ENCODE data around the gene CEMIP.
A peak's percentile ranks its signal among the peaks of the same experiment; 100 is the strongest.
"Not testable (repeated sequence)": the region's sequence is repeated elsewhere in the genome, so short reads cannot be mapped to it uniquely, and the experiment has no call there.

The CEMIP gene

DNA sequence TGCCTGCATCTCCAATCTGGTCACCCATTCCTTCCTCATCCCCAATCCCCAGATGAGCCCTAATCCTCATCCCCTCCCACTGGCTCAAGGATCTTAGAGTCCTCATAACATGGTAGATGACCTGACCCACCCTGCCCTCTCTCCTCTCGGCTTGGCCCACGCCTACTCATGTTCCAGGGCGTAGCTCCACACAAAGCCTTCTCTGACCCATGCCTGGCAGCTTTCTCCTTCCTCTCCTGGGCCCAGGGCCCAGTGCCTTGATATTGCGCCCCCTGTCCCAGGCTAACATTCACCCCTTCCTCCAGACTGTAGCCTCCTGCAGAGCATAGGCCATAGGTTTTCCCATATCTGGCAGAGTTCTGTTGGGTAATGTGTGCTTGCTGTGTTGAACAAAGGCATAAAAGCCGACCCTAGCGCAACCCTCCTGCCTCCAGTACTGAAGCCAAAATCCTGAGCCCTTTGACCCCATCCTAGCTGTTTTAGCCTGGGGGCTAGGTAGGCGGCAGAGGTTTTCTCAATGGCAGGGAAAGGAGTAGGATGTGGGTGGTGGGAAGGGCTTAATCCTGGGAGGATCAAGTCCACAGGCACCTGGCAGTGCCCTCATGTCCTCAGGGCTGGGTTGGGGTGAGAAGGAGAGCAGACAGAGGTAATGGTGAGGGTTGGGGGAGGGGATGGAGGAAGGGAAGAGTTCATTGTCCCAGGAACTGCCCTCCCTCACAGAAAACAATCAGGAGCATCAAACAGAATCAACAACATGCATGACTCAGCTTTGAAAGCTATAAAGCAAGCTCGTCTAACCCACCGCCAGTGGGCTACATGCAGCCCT lies 175.0 kb downstream of the CEMIP start:
- DNase-seq (ENCODE audit: low spot score), result no peak

- DNase-seq (ENCODE audit: low spot score), result peak; percentile 56
Measured at GRCh38 chr15:80955571-80956452, 176.6 kb downstream of the CEMIP start.

GRCh38 chr15:80957556-80957955 lies 178.4 kb downstream of the CEMIP start:
- peak; percentile 31 for DNase-seq (ENCODE audit: low spot score)

DNA sequence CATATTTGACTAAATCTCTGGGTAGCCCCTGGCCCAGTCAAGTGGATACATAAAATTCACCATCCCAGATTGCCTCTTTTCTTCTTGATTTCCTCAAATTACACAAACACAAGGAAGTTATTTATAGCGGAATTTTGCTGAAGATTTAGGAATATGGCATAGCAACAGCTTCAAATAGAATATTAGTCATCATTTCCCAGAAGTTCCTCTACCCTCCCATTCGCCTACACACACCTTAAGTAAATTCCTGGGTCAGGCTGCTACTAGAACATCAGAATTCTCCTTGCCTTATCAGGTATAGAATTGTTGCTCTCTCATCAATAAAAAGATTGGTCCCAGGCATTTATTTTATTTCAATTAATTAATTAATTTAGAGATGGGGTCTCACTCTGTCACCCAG lies 178.8 kb downstream of the CEMIP start:
- DNase-seq (ENCODE audit: low spot score), result no peak

- DNase-seq (ENCODE audit: low spot score), result no peak
Measured at GRCh38 chr15:80958818-80959495, 179.8 kb downstream of the CEMIP start.

DNA sequence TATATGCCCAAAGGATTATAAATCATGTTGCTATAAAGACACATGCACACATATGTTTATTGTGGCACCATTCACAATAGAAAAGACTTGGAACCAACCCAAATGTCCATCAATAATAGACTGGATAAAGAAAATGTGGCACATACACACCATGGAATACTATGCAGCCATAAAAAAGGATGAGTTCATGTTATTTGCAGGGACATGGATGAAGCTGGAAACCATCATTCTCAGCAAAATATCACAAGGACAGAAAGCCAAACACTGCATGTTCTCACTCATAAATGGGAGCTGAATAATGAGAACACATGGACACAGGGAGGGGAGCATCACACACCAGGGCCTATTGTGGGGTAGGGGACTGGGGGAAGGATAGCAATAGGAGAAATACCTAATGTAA lies 186.3 kb downstream of the CEMIP start:
- not testable (repeated sequence) for DNase-seq (ENCODE audit: low spot score)

DNA sequence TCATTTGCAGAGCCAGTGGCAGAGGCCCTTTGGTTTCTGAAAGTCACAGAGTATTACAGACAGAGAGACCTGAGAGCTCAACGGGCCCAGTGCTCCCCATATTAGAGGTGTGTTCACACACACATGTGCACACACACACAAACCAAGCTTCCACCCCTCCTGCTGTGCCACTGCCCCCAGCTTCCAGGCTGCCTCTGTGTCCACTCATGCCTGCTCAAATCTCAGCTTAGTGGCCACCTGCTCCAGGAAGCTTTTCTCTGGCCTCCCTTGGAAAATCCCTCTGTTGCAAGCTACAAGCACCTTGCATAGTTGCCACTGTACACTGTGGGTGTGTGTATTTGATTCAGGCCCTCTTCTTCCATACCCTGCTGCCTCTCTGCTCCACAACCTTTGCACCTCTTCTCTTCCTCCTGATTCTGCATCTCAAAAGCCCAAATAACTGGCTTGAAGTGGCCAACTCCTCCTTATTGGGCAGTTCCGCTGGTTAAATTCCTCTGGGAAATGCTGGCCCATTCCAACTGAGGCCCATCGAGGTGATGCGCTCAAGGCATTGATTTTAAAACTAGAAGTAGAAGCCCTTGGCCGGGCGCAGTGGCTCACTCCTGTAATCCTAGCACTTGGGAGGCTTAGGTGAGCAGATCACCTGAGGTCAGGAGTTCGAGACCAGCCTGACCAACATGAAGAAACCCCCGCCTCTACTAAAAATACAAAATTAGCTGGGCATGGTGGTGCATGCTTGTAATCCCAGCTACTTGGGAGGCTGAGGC lies 187.4 kb downstream of the CEMIP start:
- DNase-seq (ENCODE audit: low spot score), result no peak

DNA sequence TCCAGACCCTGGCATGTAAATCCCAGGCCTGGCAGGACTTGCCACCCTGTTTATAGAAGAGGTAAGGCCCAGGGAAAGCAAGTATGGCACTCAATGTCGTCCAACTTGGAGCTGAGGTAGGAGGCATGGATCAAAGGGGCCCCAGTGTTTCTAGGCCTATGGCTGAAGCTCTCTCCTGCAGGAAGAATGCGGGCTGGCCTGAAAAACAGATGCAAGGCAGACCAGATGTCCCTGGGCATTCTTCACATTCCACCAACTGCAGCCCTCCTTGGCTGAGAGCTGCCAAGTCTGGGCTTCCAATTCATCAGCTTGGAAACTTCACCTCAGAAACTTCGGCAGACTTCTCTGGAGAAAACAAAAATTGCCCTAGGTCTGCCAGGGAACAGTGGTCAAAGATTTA lies 188.3 kb downstream of the CEMIP start:
- DNase-seq (ENCODE audit: low spot score), result no peak

DNA sequence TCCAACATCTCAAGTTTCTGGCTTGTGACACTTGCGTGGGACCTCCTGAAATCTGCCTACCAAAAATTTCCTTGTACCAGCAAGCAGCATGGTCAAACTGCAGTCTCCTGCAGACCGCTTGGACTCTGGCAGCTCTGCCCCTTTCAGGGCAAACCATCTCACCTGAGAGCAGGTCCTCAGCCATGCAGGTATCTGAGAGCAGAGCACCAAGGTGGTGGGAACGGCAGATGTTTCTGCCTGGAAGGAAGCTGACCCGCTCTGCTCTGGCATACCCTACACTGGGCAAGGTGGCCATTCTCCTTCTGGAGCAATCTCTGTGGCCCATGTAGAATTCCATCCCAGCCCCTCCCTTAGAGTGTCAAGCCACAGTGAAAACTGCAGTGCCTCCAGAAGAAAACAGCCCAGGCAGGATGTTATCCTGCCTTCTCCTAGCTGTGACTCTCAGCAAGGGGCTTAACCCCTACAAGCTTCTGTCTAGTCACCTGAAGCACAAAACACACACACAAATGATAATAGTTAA lies 188.9 kb downstream of the CEMIP start:
- DNase-seq (ENCODE audit: low spot score), result no peak

DNA sequence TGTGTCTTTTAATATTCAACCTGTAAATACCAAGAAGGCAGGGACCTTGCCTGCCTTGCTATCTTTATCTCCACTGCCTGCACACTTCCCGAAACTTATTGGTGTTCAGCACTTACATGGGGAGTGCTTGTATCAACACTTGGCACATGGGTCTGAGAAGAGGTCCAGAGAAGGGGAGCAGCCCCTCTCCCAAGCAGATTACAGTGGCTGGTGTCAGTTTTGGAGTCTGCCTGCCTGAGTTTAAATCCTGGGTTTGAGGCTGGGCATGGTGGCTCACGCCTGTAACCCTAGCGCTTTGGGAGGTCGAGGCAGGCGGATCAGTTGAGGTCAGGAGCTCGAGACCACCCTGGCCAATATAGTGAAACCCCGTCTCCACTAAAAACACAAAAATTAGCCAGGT lies 190.1 kb downstream of the CEMIP start:
- DNase-seq (ENCODE audit: low spot score), result no peak

DNA sequence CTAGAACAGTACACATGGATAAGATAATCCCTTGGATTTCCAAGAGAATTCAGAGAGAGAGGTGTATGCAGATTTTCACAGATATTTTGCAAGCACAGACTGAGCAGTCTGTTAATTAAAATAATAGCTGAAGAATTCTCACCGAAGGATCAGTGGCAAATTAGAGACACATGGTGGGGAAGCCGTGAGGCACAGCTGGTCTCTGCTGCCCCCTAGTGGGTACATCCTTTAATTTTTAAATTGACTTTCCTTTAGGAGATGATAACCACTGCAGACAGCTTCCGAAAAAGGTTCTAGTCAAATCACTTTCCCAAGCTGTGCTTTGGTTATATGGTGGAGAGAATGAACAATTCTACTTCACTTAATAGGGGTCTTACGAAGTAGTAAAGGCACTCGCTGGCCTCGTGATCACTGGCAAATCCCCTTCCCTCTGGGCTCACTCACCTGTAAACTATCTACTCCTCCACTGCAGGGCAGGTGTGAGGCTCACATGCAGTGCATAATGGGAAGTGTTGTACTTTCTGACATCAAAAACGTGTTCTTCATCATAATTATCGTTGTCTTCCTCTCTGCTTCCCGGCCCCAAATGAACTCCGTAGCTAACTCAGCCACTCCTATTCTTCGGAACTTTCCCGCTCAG lies 191.0 kb downstream of the CEMIP start:
- peak; percentile 82 for DNase-seq (ENCODE audit: low spot score)

GRCh38 chr15:80970658-80971057 lies 191.5 kb downstream of the CEMIP start:
- no peak for DNase-seq (ENCODE audit: low spot score)

DNA sequence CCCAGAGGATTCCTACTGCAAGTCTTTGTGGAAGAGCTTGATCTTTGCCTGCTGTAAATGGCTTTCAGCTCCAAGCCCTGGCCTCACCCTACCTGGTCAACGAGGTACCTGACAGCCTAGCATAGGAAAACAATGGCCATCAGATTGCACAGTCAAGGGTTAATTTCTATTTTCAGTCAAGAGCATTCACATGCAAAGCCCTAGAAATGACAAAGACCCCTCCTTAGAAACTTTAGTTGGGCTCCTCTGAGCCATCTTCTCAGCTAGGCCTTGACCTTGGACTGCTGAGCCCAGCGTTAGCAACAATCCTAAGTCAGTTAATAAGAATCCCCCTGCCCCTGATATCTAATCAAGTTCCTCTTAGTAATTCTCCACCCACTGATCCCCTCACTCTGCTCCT lies 192.0 kb downstream of the CEMIP start:
- DNase-seq (ENCODE audit: low spot score), result no peak

DNA sequence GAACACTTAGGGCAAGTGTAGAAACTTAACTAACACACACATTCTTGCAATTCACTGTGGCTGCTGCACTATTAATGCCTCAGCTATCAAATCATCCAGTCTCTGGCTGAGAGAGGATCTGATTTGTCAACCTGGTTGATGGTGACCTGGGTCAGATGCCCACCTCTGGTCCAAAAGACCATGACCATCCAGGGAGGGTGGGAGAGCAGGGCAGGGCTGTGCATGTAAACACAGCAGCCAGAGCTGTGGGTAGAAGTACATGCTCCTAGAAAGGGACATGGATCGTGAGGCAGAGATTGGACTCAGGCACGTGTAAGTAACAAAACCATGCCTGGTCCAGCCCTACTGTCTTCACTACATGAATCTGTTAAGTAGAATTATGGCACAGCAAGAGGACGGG lies 193.1 kb downstream of the CEMIP start:
- no peak for DNase-seq (ENCODE audit: low spot score)

GRCh38 chr15:80974914-80975313 lies 195.7 kb downstream of the CEMIP start:
- DNase-seq (ENCODE audit: low spot score), result no peak

- DNase-seq (ENCODE audit: low spot score), result no peak
Measured at GRCh38 chr15:80976851-80977250, 197.7 kb downstream of the CEMIP start.

- DNase-seq (ENCODE audit: low spot score), result peak; percentile 80
Measured at GRCh38 chr15:80977627-80978036, 198.5 kb downstream of the CEMIP start.

DNA sequence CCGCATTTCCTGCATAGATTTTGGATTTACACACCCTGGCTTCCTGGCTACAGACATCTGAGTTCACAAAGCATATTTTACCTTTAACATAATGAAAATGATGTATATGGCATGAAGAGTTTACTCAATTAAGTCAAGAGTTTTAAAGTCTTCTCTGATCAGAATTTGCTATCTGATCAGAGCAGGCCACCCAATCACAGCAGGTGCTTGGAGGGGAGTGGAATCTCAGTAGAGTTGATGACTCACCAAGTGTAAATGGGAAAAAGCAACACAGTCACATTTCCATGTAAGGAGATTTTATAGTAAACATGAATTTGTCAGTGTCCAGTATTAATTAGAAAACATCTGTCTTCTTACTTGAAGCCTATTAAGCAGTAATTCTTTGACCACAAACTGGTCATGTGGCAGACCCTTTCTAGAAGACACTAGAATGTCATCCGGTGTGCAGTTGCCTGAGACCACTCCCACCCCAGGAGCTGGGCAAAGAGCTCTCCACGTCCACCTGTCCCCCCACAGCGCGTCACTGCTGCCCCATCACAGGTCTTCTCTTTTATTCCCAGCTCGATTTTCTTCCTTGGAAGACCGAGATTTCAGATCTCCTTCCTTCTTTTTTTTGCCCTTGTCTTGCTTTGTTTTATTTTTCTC lies 199.6 kb downstream of the CEMIP start:
- no peak for DNase-seq (ENCODE audit: low spot score)

- DNase-seq (ENCODE audit: low spot score), result no peak
Measured at GRCh38 chr15:80979538-80980200, 200.5 kb downstream of the CEMIP start.

GRCh38 chr15:80982205-80982604 lies 203.0 kb downstream of the CEMIP start:
- DNase-seq (ENCODE audit: low spot score), result no peak
